ENCODE data around the gene FOXL2. TPM values are rescaled to one million over a fixed set of nuclear protein-coding genes. Genes with fewer than 3 reads are reported as not detected.

The FOXL2 gene
- polyA plus RNA-seq, 1 of the 3 experiments (the other 2 are of a cell fraction), result not detected

- Histone ChIP-seq H3K9me3 (no peaks in the 10 kb centered on the region), H3K4me3 (ENCODE audit: low read depth in 2 of 2, low read length in 1 of 2) (no peak overlapping the region), H3K4me2 (no peak overlapping the region), H2AFZ (ENCODE audit: low read depth) (no peak overlapping the region), H3K27me3 (ENCODE audit: insufficient read depth) (no peaks in the 10 kb centered on the region; the same call in 1 of the 2 replicates), H3K79me2 (ENCODE audit: insufficient read depth) (no peaks in the 10 kb centered on the region), H3K9ac (no peak overlapping the region), H3K27ac (ENCODE audit: low read depth in 2 of 2, low read length in 1 of 2) (no peak overlapping the region), H3K4me1 (ENCODE audit: control insufficient read depth in 1 of 2, insufficient read depth in 2 of 2, low read depth in 1 of 2, low read length in 1 of 2) (no peaks in the 10 kb centered on the region), H3K36me3 (replicated peaks in 1 of 2; ENCODE audit: control insufficient read depth in 1 of 2, insufficient read depth in 2 of 2, low read length in 1 of 2) (no peaks in the 10 kb centered on the region), H3F3A (replicated peaks; ENCODE audit: insufficient read depth) (no peaks in the 10 kb centered on the region), H4K20me1 (ENCODE audit: insufficient read depth) (no peaks in the 10 kb centered on the region), H3K9me2 (no peaks in the 10 kb centered on the region)
- no peak for DNase-seq
- 28% methylated on average over 5 of the region's 5 CpGs for WGBS (ENCODE audit: low lambda C conversion rate)
- CTCF ChIA-PET, result interaction anchor here (1.2 to 1.5 kb wide), 5 partner anchors 8 to 49 kb away, joined by 3 to 5 read pairs (median 4); no protein-coding TSS in a partner anchor
- no peak for TF ChIP-seq CHD2 (IDR thresholded peaks at IDR 0.05; ENCODE audit: low read length, partially characterized antibody)
- TF ChIP-seq TAF1 (IDR thresholded peaks at IDR 0.05; ENCODE audit: borderline replicate concordance, low read depth, low read length), result no peak
- no peak for TF ChIP-seq FOXJ3 (CRISPR knock-in tag; IDR thresholded peaks at IDR 0.05)
- TF ChIP-seq EZH2phosphoT487 (IDR thresholded peaks at IDR 0.05; ENCODE audit: borderline replicate concordance, low read depth), result no peak
- no peak for TF ChIP-seq FOSL2 (IDR thresholded peaks at IDR 0.05; ENCODE audit: borderline replicate concordance, low read depth)
- TF ChIP-seq JUND (IDR thresholded peaks at IDR 0.05), result no peak
- no peak for TF ChIP-seq TEAD4 (IDR thresholded peaks at IDR 0.05; ENCODE audit: borderline replicate concordance, insufficient read depth)
- no peak for TF ChIP-seq USF1 (IDR thresholded peaks at IDR 0.05; ENCODE audit: borderline replicate concordance, low read depth)
- no peak for TF ChIP-seq RXRA (IDR thresholded peaks at IDR 0.05; ENCODE audit: borderline replicate concordance, low read depth)
- no peak for TF ChIP-seq CTCF (IDR thresholded peaks at IDR 0.05)
- no peak for TF ChIP-seq IRF3 (IDR thresholded peaks at IDR 0.05; ENCODE audit: low read depth, low read length)
- TF ChIP-seq MXI1 (IDR thresholded peaks at IDR 0.05; ENCODE audit: low read depth, low read length), result no peak
- TF ChIP-seq SMC3 (IDR thresholded peaks at IDR 0.05; ENCODE audit: low read depth, low read length), result no peak
- no peak for TF ChIP-seq REST (IDR thresholded peaks at IDR 0.05; ENCODE audit: low read depth, low read length)
- TF ChIP-seq RFX5 (IDR thresholded peaks at IDR 0.05; ENCODE audit: low read length), result no peak
- POLR2A ChIA-PET, result no interaction called here
Measured at GRCh38 chr3:138972941-138973340, 26.0 kb upstream of the FOXL2 start.
